ENCODE results near the gene RAPGEF6.
"Not testable (repeated sequence)": the region's sequence is repeated elsewhere in the genome, so short reads cannot be mapped to it uniquely, and the experiment has no call there.

Gene RAPGEF6

GRCh38 chr5:131382407-131383395, 252.3 kb downstream of the RAPGEF6 start:
- peak; percentile 76 for TF ChIP-seq CTCF (conservative IDR thresholded peaks at IDR 0.05; ENCODE audit: low read depth, low read length)
- peak; percentile 86 for DNase-seq (ENCODE audit: low read depth)

GRCh38 chr5:131381777-131382176, 253.3 kb downstream of the RAPGEF6 start:
- H3K4me3 ChIP-seq (ENCODE audit: low read depth, low read length): no peak overlapping the region
- no peak for DNase-seq (ENCODE audit: low read depth)
- no peak for TF ChIP-seq CTCF (conservative IDR thresholded peaks at IDR 0.05; ENCODE audit: low read depth, low read length)

More at GRCh38 chr5:131382407-131383395, 252.3 kb downstream of the RAPGEF6 start:
- no peak overlapping the region for H3K4me3 ChIP-seq (ENCODE audit: low read depth, low read length)

- H3K4me3 ChIP-seq (ENCODE audit: low read depth, low read length): no peak overlapping the region
- no peak for TF ChIP-seq CTCF (conservative IDR thresholded peaks at IDR 0.05; ENCODE audit: low read depth, low read length)
- peak; percentile 71 for DNase-seq (ENCODE audit: low read depth)
Measured at GRCh38 chr5:131381021-131381420, 254.0 kb downstream of the RAPGEF6 start.

- H3K4me3 ChIP-seq (ENCODE audit: low read depth, low read length); DNase-seq (ENCODE audit: low read depth): not testable (repeated sequence)
Measured at GRCh38 chr5:131380238-131380637, 254.8 kb downstream of the RAPGEF6 start.

- DNase-seq (ENCODE audit: low read depth): peak; percentile 91
Measured at GRCh38 chr5:131379723-131380122, 255.3 kb downstream of the RAPGEF6 start.

GRCh38 chr5:131378721-131379541, 256.1 kb downstream of the RAPGEF6 start:
- DNase-seq (ENCODE audit: low read depth): peak; percentile 52
- TF ChIP-seq CTCF (conservative IDR thresholded peaks at IDR 0.05; ENCODE audit: low read depth, low read length): no peak
- no peak overlapping the region for H3K4me3 ChIP-seq (ENCODE audit: low read depth, low read length)

More at GRCh38 chr5:131379723-131380122, 255.3 kb downstream of the RAPGEF6 start:
- no peak for TF ChIP-seq CTCF (conservative IDR thresholded peaks at IDR 0.05; ENCODE audit: low read depth, low read length)
- no peak overlapping the region for H3K4me3 ChIP-seq (ENCODE audit: low read depth, low read length)

- no peak overlapping the region for H3K4me3 ChIP-seq (ENCODE audit: low read depth, low read length)
- no peak for TF ChIP-seq CTCF (conservative IDR thresholded peaks at IDR 0.05; ENCODE audit: low read depth, low read length)
- DNase-seq (ENCODE audit: low read depth): peak; percentile 75
Measured at GRCh38 chr5:131377785-131378325, 257.2 kb downstream of the RAPGEF6 start.
